Measurements from ENCODE around the gene ZBTB25. TPM values are rescaled to one million over a fixed set of nuclear protein-coding genes. Genes with fewer than 3 reads are reported as not detected.

Gene ZBTB25
- total and polyA plus RNA-seq, 10 of the 15 experiments (the other 5 are each of a cell fraction or from before 2014, with no cell fraction given): 4.1 to 33.9 (median 9.7) TPM

DNA sequence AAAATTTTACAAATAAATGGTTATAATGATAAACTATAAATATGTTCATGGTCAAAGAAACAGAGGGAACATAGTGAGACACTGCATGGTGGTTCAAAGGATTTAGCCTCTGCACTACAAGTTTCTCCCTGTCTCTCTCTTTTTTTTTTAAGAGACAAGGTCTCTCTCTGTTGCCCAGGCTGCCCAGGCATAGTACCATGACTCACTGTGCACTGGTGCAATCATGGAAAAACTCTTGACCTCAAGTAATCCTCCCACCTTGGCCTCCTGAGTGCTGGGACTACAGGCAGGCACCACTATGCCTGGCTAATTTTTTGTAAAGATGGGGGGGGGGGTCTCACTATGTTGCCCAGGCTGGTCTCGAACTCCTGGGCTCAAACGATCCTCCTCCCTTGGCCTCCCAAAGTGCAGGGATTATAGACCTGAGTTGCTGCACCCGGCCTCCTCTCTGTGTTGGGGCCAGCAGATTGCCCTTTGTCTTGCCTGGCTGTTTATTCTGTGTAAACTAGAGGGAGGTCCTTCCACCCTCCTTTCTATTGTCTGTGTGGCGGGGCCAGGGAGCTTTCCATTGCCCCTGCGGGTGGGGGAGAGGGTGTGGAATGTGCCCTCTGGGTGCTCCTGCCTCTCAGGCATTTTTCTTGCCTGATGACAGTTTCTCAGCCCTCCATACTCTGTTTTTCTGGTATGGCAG lies 93.4 kb downstream of the ZBTB25 start (continued):
- TF ChIP-seq, protein P1, sequence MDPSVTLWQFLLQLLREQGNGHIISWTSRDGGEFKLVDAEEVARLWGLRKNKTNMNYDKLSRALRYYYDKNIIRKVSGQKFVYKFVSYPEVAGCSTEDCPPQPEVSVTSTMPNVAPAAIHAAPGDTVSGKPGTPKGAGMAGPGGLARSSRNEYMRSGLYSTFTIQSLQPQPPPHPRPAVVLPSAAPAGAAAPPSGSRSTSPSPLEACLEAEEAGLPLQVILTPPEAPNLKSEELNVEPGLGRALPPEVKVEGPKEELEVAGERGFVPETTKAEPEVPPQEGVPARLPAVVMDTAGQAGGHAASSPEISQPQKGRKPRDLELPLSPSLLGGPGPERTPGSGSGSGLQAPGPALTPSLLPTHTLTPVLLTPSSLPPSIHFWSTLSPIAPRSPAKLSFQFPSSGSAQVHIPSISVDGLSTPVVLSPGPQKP (IDR thresholded peaks at IDR 0.05; ENCODE audit: low read depth, low read length): no peak
- TF ChIP-seq IRF4 (IDR thresholded peaks at IDR 0.05; ENCODE audit: low read depth, low read length): no peak
- no peak for TF ChIP-seq GABPA (IDR thresholded peaks at IDR 0.05; ENCODE audit: low read depth)
- TF ChIP-seq, protein P2, sequence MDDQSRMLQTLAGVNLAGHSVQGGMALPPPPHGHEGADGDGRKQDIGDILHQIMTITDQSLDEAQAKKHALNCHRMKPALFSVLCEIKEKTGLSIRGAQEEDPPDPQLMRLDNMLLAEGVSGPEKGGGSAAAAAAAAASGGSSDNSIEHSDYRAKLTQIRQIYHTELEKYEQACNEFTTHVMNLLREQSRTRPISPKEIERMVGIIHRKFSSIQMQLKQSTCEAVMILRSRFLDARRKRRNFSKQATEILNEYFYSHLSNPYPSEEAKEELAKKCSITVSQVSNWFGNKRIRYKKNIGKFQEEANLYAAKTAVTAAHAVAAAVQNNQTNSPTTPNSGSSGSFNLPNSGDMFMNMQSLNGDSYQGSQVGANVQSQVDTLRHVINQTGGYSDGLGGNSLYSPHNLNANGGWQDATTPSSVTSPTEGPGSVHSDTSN (IDR thresholded peaks at IDR 0.05; ENCODE audit: insufficient replicate concordance, low read depth, low read length): no peak
- TF ChIP-seq, protein P3, sequence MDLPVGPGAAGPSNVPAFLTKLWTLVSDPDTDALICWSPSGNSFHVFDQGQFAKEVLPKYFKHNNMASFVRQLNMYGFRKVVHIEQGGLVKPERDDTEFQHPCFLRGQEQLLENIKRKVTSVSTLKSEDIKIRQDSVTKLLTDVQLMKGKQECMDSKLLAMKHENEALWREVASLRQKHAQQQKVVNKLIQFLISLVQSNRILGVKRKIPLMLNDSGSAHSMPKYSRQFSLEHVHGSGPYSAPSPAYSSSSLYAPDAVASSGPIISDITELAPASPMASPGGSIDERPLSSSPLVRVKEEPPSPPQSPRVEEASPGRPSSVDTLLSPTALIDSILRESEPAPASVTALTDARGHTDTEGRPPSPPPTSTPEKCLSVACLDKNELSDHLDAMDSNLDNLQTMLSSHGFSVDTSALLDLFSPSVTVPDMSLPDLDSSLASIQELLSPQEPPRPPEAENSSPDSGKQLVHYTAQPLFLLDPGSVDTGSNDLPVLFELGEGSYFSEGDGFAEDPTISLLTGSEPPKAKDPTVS (IDR thresholded peaks at IDR 0.05; ENCODE audit: low read depth, low read length): no peak
- TF ChIP-seq ZZZ3 (IDR thresholded peaks at IDR 0.05; ENCODE audit: control insufficient read depth, insufficient read length, low read depth): no peak

All from GM12878 (cell line).